ENCODE data around the gene AFF3. TPM values are rescaled to one million over a fixed set of nuclear protein-coding genes. Genes with fewer than 3 reads are reported as not detected.

Gene AFF3
- total and polyA plus RNA-seq, 2 donors (not counting 3 experiments of a cell fraction or from before 2014, with no cell fraction given), result 0.06 to 0.07 TPM

DNA sequence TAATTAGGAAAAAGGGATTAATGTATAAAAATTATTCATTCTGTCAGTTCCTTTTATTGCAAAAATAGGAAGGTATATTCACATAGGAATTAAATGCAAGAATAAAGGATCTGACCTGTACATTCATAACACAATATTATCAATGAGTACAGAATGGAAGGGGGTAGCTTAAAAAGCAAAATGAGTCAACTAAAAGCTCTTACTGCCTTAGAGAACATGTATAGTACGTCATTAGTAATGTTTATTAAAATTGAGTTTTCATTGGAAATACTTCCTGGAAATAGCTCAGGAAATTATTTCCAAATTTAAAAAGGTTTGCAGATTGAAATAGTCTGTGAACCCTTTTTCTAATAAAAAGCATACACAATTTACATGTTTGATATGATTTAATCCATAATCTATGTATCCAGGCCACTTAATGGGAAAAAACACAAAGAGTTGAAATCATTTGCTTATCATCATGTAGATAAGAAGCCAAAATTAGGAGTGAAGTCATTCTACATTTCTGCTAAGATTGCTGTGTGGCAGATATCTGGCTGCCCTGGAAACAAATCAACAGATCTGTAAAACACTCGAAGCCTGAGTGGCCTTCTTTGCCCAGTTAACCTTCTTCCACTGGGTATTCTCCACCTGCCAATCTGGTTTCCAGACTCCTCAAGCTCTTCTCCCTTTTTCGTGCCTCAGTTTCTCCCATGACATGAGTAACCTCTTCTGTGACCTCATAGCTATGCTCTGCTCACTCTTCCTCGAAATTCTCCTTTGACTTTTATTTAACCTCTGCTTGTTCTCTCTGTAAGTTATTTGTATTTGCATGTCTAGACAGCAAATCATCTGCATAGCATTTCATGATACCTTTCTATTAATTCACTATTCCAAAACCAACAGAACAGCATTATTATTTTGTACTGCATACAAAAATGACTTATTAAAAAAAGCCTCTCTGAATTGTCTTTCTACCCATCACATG is 471.3 kb downstream of the AFF3 start:
- DNase-seq (ENCODE audit: low read depth, low spot score), result no peak
- intact Hi-C loops (cut with micrococcal nuclease), result no loop called here
- POLR2A ChIA-PET, result no interaction called here

More for the DNA sequence above, 471.3 kb downstream of the AFF3 start:
- no peak overlapping the region for H2AFZ ChIP-seq (ENCODE audit: low read depth, low read length)
- no peaks in the 10 kb centered on the region for H3K4me1 ChIP-seq (ENCODE audit: control insufficient read depth, extremely low read depth, insufficient read depth, low read length)
- no TSS peak for BruUV-seq (replicated peaks)
- no peak overlapping the region for H3K4me2 ChIP-seq (ENCODE audit: insufficient read depth, low read length)
- no peak overlapping the region for H3K27ac ChIP-seq (ENCODE audit: insufficient read depth, low read depth, low read length)
- TF ChIP-seq JUN (IDR thresholded peaks at IDR 0.05; ENCODE audit: borderline replicate concordance, insufficient read depth, insufficient read length, low read depth) (no peak), POLR2AphosphoS5 (IDR thresholded peaks at IDR 0.05; ENCODE audit: insufficient read depth, low read depth, low read length) (no peak), POLR2A (IDR thresholded peaks at IDR 0.05; ENCODE audit: low read depth, low read length) (no peak), GATA2 (IDR thresholded peaks at IDR 0.05; ENCODE audit: insufficient read depth, insufficient read length, low read depth, low read length) (no peak), MYC (IDR thresholded peaks at IDR 0.05; ENCODE audit: low read depth, low read length) (no peak), FOS (IDR thresholded peaks at IDR 0.05; ENCODE audit: borderline replicate concordance, insufficient read depth, low read length) (no peak), EZH2 (IDR thresholded peaks at IDR 0.05; ENCODE audit: borderline replicate concordance, low read depth, low read length, severe bottlenecking) (no peak)
- TF ChIP-seq, protein P1, sequence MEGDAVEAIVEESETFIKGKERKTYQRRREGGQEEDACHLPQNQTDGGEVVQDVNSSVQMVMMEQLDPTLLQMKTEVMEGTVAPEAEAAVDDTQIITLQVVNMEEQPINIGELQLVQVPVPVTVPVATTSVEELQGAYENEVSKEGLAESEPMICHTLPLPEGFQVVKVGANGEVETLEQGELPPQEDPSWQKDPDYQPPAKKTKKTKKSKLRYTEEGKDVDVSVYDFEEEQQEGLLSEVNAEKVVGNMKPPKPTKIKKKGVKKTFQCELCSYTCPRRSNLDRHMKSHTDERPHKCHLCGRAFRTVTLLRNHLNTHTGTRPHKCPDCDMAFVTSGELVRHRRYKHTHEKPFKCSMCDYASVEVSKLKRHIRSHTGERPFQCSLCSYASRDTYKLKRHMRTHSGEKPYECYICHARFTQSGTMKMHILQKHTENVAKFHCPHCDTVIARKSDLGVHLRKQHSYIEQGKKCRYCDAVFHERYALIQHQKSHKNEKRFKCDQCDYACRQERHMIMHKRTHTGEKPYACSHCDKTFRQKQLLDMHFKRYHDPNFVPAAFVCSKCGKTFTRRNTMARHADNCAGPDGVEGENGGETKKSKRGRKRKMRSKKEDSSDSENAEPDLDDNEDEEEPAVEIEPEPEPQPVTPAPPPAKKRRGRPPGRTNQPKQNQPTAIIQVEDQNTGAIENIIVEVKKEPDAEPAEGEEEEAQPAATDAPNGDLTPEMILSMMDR (IDR thresholded peaks at IDR 0.05; ENCODE audit: extremely low read depth in 1 of 2, insufficient read depth in 1 of 2, low read depth in 1 of 2, low read length in 2 of 2), result no peak
- TF ChIP-seq, protein P2, sequence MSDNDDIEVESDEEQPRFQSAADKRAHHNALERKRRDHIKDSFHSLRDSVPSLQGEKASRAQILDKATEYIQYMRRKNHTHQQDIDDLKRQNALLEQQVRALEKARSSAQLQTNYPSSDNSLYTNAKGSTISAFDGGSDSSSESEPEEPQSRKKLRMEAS (IDR thresholded peaks at IDR 0.05; ENCODE audit: insufficient read depth, insufficient read length), result no peak
- H3K9me1 ChIP-seq (replicated peaks; ENCODE audit: control insufficient read depth, extremely low read depth, insufficient read depth, low read length), result no peaks in the 10 kb centered on the region
- no peak for FAIRE-seq
- no peaks in the 10 kb centered on the region for H3K9me3 ChIP-seq (replicated peaks; ENCODE audit: control insufficient read depth, insufficient read depth, low read length)
- no peaks in the 10 kb centered on the region for H3K36me3 ChIP-seq (ENCODE audit: control insufficient read depth in 2 of 2, extremely low read depth in 1 of 2, insufficient read depth in 2 of 2, low read length in 2 of 2)
- no peak overlapping the region for H3K4me3 ChIP-seq (replicated peaks in 1 of 3; ENCODE audit: insufficient read depth in 1 of 3, low read depth in 1 of 3, low read length in 3 of 3)
- dilution Hi-C loops (cut with MboI; ENCODE audit: extremely low pct_ligation_motif_present, low sequenced_read_pairs), result no loop called here
- no peaks in the 10 kb centered on the region for H4K20me1 ChIP-seq (replicated peaks; ENCODE audit: control insufficient read depth, extremely low read depth, insufficient read depth, low read length)
- no peak overlapping the region for H3K9ac ChIP-seq (replicated peaks; ENCODE audit: extremely low read depth, insufficient read depth, low read length)
- CTCF ChIA-PET, result no interaction called here
- no peaks in the 10 kb centered on the region for H3K79me2 ChIP-seq (ENCODE audit: control insufficient read depth, insufficient read depth, low read length)
- H3K27me3 ChIP-seq (ENCODE audit: control insufficient read depth in 2 of 2, insufficient read depth in 2 of 2, low read length in 2 of 2), result no peaks in the 10 kb centered on the region
